ENCODE data around the gene CDX1.

The CDX1 gene

GRCh38 chr5:150121448-150122157 is 45.0 kb upstream of the CDX1 start:
- no peak for DNase-seq (ENCODE audit: low read depth, low spot score)
- Histone ChIP-seq H3K9me3 (ENCODE audit: insufficient read depth, low read length) (no peaks in the 10 kb centered on the region), H3K36me3 (ENCODE audit: insufficient read depth, insufficient read length, low read length) (peaks cover 83% of the 10 kb centered on the region), H3K4me1 (ENCODE audit: insufficient read depth, insufficient read length) (peaks cover 3% of the 10 kb centered on the region), H3K27me3 (ENCODE audit: insufficient read depth, insufficient read length) (no peaks in the 10 kb centered on the region), H3K9ac (ENCODE audit: insufficient read length, low read depth) (no peak overlapping the region), H3K4me3 (ENCODE audit: insufficient read length, low read depth) (no peak overlapping the region)
- no peak for TF ChIP-seq SUZ12 (IDR thresholded peaks at IDR 0.05; ENCODE audit: extremely low read depth, insufficient read depth, insufficient read length)
- TF ChIP-seq YY1 (IDR thresholded peaks at IDR 0.05; ENCODE audit: insufficient read depth, insufficient read length) = no peak

GRCh38 chr5:150122158-150122510 is 44.4 kb upstream of the CDX1 start:
- no peak overlapping the region for H3K4me3 ChIP-seq (ENCODE audit: insufficient read length, low read depth)
- H3K27me3 ChIP-seq (ENCODE audit: insufficient read depth, insufficient read length) = no peaks in the 10 kb centered on the region
- peaks cover 85% of the 10 kb centered on the region for H3K36me3 ChIP-seq (ENCODE audit: insufficient read depth, insufficient read length, low read length)
- H3K9ac ChIP-seq (ENCODE audit: insufficient read length, low read depth) = no peak overlapping the region
- no peaks in the 10 kb centered on the region for H3K9me3 ChIP-seq (ENCODE audit: insufficient read depth, low read length)
- DNase-seq (ENCODE audit: low read depth, low spot score) = no peak
- TF ChIP-seq ZNF274 (IDR thresholded peaks at IDR 0.05; ENCODE audit: low read depth, low read length) (no peak), YY1 (IDR thresholded peaks at IDR 0.05; ENCODE audit: insufficient read depth, insufficient read length) (no peak), SUZ12 (IDR thresholded peaks at IDR 0.05; ENCODE audit: extremely low read depth, insufficient read depth, insufficient read length) (no peak)
- peaks cover 3% of the 10 kb centered on the region for H3K4me1 ChIP-seq (ENCODE audit: insufficient read depth, insufficient read length)

GRCh38 chr5:150122536-150123481 is 43.8 kb upstream of the CDX1 start:
- no peak overlapping the region for H3K4me3 ChIP-seq (ENCODE audit: insufficient read length, low read depth)
- TF ChIP-seq YY1 (IDR thresholded peaks at IDR 0.05; ENCODE audit: insufficient read depth, insufficient read length) (no peak), ZNF274 (IDR thresholded peaks at IDR 0.05; ENCODE audit: low read depth, low read length) (no peak), SUZ12 (IDR thresholded peaks at IDR 0.05; ENCODE audit: extremely low read depth, insufficient read depth, insufficient read length) (no peak)
- no peaks in the 10 kb centered on the region for H3K27me3 ChIP-seq (ENCODE audit: insufficient read depth, insufficient read length)
- no peaks in the 10 kb centered on the region for H3K4me1 ChIP-seq (ENCODE audit: insufficient read depth, insufficient read length)
- H3K9me3 ChIP-seq (ENCODE audit: insufficient read depth, low read length) = no peaks in the 10 kb centered on the region
- H3K9ac ChIP-seq (ENCODE audit: insufficient read length, low read depth) = no peak overlapping the region
- DNase-seq (ENCODE audit: low read depth, low spot score) = no peak
- H3K36me3 ChIP-seq (ENCODE audit: insufficient read depth, insufficient read length, low read length) = peaks cover 86% of the 10 kb centered on the region

- TF ChIP-seq YY1 (IDR thresholded peaks at IDR 0.05; ENCODE audit: insufficient read depth, insufficient read length) (no peak), SUZ12 (IDR thresholded peaks at IDR 0.05; ENCODE audit: extremely low read depth, insufficient read depth, insufficient read length) (no peak), ZNF274 (IDR thresholded peaks at IDR 0.05; ENCODE audit: low read depth, low read length) (no peak)
- no peak for DNase-seq (ENCODE audit: low read depth, low spot score)
- Histone ChIP-seq H3K9ac (ENCODE audit: insufficient read length, low read depth) (no peak overlapping the region), H3K9me3 (ENCODE audit: insufficient read depth, low read length) (no peaks in the 10 kb centered on the region), H3K4me1 (ENCODE audit: insufficient read depth, insufficient read length) (no peaks in the 10 kb centered on the region), H3K4me3 (ENCODE audit: insufficient read length, low read depth) (no peak overlapping the region), H3K27me3 (ENCODE audit: insufficient read depth, insufficient read length) (peaks cover 3% of the 10 kb centered on the region), H3K36me3 (ENCODE audit: insufficient read depth, insufficient read length, low read length) (peaks cover 86% of the 10 kb centered on the region)
Measured at GRCh38 chr5:150123542-150123941, 43.0 kb upstream of the CDX1 start.

- Histone ChIP-seq H3K9me3 (ENCODE audit: insufficient read depth, low read length) (no peaks in the 10 kb centered on the region), H3K27me3 (ENCODE audit: insufficient read depth, insufficient read length) (peaks cover 5% of the 10 kb centered on the region), H3K9ac (ENCODE audit: insufficient read length, low read depth) (no peak overlapping the region), H3K4me3 (ENCODE audit: insufficient read length, low read depth) (no peak overlapping the region), H3K36me3 (ENCODE audit: insufficient read depth, insufficient read length, low read length) (peaks cover 86% of the 10 kb centered on the region), H3K4me1 (ENCODE audit: insufficient read depth, insufficient read length) (no peaks in the 10 kb centered on the region)
- DNase-seq (ENCODE audit: low read depth, low spot score) = no peak
- TF ChIP-seq SUZ12 (IDR thresholded peaks at IDR 0.05; ENCODE audit: extremely low read depth, insufficient read depth, insufficient read length) (no peak), YY1 (IDR thresholded peaks at IDR 0.05; ENCODE audit: insufficient read depth, insufficient read length) (no peak), ZNF274 (IDR thresholded peaks at IDR 0.05; ENCODE audit: low read depth, low read length) (no peak)
Measured at GRCh38 chr5:150124111-150124557, 42.4 kb upstream of the CDX1 start.

GRCh38 chr5:150124596-150124995 is 42.0 kb upstream of the CDX1 start:
- Histone ChIP-seq H3K36me3 (ENCODE audit: insufficient read depth, insufficient read length, low read length) (peaks cover 86% of the 10 kb centered on the region), H3K4me3 (ENCODE audit: insufficient read length, low read depth) (no peak overlapping the region), H3K27me3 (ENCODE audit: insufficient read depth, insufficient read length) (peaks cover 9% of the 10 kb centered on the region), H3K9ac (ENCODE audit: insufficient read length, low read depth) (no peak overlapping the region), H3K9me3 (ENCODE audit: insufficient read depth, low read length) (no peaks in the 10 kb centered on the region), H3K4me1 (ENCODE audit: insufficient read depth, insufficient read length) (no peaks in the 10 kb centered on the region)
- TF ChIP-seq YY1 (IDR thresholded peaks at IDR 0.05; ENCODE audit: insufficient read depth, insufficient read length) (no peak), ZNF274 (IDR thresholded peaks at IDR 0.05; ENCODE audit: low read depth, low read length) (no peak), SUZ12 (IDR thresholded peaks at IDR 0.05; ENCODE audit: extremely low read depth, insufficient read depth, insufficient read length) (no peak)
- DNase-seq (ENCODE audit: low read depth, low spot score) = no peak

- Histone ChIP-seq H3K27me3 (ENCODE audit: insufficient read depth, insufficient read length) (peaks cover 10% of the 10 kb centered on the region), H3K36me3 (ENCODE audit: insufficient read depth, insufficient read length, low read length) (peaks cover 87% of the 10 kb centered on the region), H3K9ac (ENCODE audit: insufficient read length, low read depth) (no peak overlapping the region), H3K4me1 (ENCODE audit: insufficient read depth, insufficient read length) (peaks cover 3% of the 10 kb centered on the region), H3K9me3 (ENCODE audit: insufficient read depth, low read length) (no peaks in the 10 kb centered on the region), H3K4me3 (ENCODE audit: insufficient read length, low read depth) (no peak overlapping the region)
- TF ChIP-seq YY1 (IDR thresholded peaks at IDR 0.05; ENCODE audit: insufficient read depth, insufficient read length) = no peak
- no peak for TF ChIP-seq ZNF274 (IDR thresholded peaks at IDR 0.05; ENCODE audit: low read depth, low read length)
- TF ChIP-seq SUZ12 (IDR thresholded peaks at IDR 0.05; ENCODE audit: extremely low read depth, insufficient read depth, insufficient read length) = no peak
- DNase-seq (ENCODE audit: low read depth, low spot score) = no peak
Measured at GRCh38 chr5:150125334-150125733, 41.2 kb upstream of the CDX1 start.

All from NT2/D1 (cell line).